OCI-LY7 (cell line): ENCODE data around the gene CREB3L1.

Experiments used
- CTCF ChIP-seq: fragments of 200-600 bp; sonication (generic); conservative IDR thresholded peaks from 2 replicates; pipeline ENCODE4 v1.5.1; 2014; ENCODE audit warnings: mild to moderate bottlenecking, antibody characterized with exemption, low read length, moderate library complexity, mixed read lengths
- EZH2phosphoT487 ChIP-seq: fragments of 200-600 bp; sonication (generic); IDR thresholded peaks from 2 replicates; pipeline ENCODE4 v1.6.1; 2018; ENCODE audit warnings: low read depth, borderline replicate concordance, mild to moderate bottlenecking, mixed run types, antibody characterized with exemption, low read length, moderate library complexity, mixed read lengths

- TF ChIP-seq CTCF (no peak), EZH2phosphoT487 (no peak)
Measured at GRCh38 chr11:46363031-46363407, 85.6 kb downstream of the CREB3L1 start.
